HG03469 (cell line): ENCODE data around the gene LTB.
A peak's percentile ranks its signal among the peaks of the same experiment; 100 is the strongest.

Source experiments
- ATAC-seq: cut with Tn5 transposase; IDR thresholded peaks from one replicate; pipeline ENCODE4 v1.9.1; 2021; ENCODE audit warnings: mild to moderate bottlenecking, moderate library complexity, moderate number of reproducible peaks; ENCODE audit not compliant: unreplicated experiment

LTB gene, protein sequence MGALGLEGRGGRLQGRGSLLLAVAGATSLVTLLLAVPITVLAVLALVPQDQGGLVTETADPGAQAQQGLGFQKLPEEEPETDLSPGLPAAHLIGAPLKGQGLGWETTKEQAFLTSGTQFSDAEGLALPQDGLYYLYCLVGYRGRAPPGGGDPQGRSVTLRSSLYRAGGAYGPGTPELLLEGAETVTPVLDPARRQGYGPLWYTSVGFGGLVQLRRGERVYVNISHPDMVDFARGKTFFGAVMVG

GRCh38 chr6:31582230-31582643, at the start of gene LTB:
LTB (minus strand) TSS chr6:31582424; CDS start chr6:31582417, 7 bp downstream.
- ATAC-seq: no peak

DNA sequence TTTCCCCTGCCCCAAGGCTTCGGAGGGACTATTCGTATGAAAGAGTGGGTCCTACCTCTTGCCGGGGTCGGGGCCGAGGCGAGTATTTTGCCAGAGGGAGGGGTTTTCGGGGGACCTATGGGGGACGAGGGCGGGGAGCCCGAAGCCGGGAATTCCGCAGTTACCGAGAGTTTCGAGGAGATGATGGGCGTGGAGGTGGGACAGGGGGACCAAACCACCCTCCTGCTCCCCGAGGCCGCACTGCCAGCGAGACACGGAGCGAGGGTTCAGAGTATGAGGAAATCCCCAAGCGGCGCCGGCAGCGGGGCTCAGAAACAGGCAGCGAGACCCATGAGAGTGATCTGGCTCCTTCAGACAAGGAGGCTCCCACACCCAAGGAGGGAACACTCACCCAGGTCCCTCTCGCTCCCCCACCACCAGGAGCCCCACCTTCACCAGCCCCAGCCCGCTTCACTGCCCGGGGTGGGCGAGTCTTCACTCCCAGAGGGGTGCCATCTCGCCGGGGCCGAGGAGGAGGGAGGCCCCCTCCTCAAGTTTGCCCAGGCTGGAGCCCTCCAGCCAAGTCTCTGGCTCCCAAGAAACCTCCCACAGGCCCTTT, 49.6 kb upstream of the LTB start:
- ATAC-seq: no peak

- ATAC-seq: no peak
Observed at GRCh38 chr6:31631209-31631608, 49.0 kb upstream of the LTB start.

DNA sequence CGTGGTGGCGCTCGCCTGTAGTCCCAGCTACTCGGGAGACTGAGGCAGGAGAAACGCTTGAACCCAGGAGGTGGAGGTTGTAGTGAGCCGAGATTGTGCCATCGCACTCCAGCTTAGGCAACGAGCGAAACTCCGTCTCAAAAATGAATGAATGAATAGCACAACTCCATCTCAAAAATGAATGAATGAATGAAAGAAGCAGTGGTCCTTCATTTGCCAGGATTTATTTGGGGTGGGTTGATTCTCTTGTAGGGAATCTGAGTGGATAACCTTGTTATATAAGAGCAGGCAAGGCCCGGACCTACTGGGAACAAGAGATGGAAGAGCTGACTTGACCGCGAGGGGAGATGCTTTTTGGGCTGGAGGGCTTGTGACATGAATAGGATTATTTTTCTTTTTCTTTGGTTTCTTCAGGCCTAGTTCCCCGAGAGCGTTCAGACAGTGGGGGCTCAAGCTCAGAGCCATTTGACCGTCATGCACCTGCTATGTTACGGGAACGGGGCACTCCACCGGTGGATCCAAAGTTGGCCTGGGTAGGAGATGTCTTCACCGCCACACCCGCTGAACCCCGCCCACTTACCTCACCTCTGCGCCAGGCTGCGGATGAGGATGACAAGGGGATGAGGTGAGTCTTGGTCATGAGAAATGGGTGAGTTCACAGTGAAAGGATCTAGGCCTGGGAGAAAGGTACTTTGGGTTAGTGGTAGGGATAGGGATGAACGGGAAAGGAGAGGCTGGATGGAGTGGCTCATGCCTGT, 48.1 kb upstream of the LTB start:
- ATAC-seq: no peak

DNA sequence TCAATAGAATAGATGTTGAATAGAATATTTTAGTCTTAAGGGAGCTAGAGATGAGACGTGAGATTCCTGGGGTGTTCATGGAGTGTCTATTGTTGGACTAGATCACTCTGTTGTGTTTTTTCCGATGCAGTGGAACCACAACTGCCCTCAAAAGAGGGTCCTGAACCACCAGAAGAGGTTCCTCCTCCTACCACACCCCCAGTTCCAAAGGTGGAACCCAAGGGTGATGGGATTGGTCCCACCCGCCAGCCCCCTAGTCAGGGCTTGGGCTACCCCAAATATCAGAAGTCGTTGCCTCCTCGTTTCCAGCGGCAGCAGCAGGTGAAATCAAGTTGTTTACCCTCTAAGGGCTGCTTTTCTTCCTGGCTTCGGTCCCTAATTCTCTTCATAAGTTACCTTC, 46.8 kb upstream of the LTB start:
- ATAC-seq: no peak

DNA sequence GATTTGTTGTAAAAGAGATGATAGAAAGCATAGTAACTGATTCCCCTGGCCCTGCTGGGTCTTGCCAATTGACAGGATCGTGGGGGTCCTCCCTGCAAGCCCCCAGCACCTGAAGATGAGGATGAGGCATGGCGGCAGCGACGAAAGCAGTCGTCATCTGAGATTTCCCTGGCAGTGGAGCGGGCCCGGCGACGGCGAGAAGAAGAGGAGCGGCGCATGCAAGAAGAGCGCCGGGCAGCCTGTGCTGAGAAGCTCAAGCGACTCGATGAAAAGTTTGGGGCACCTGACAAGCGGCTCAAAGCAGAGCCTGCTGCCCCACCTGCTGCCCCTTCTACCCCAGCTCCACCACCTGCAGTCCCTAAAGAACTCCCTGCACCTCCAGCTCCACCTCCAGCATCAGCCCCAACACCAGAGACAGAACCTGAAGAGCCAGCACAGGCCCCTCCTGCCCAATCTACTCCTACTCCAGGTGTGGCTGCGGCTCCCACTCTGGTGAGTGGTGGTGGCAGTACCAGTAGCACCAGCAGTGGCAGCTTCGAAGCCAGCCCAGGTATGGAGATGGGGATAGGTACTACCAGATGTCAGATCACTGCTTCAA, 45.6 kb upstream of the LTB start:
- no peak for ATAC-seq

- no peak for ATAC-seq
Observed at GRCh38 chr6:31626952-31627351, 44.7 kb upstream of the LTB start.

DNA sequence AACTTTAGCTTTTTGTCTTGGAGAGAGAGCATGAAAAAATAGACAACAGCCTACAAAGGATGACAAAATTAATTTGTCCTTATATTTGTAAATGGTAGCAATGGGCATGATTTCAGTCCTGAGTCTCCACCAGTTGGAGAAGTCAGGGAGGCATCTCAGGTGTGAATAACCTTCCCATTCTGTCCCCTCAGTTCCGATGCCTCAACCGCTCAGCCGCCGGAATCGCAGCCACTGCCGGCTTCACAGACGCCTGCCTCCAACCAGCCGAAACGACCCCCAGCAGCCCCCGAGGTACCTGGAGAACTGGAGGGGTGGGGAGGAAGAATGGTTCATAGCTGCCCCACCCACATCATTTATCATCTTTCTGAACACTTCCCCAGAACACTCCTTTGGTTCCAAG, 41.8 kb upstream of the LTB start:
- ATAC-seq: no peak

DNA sequence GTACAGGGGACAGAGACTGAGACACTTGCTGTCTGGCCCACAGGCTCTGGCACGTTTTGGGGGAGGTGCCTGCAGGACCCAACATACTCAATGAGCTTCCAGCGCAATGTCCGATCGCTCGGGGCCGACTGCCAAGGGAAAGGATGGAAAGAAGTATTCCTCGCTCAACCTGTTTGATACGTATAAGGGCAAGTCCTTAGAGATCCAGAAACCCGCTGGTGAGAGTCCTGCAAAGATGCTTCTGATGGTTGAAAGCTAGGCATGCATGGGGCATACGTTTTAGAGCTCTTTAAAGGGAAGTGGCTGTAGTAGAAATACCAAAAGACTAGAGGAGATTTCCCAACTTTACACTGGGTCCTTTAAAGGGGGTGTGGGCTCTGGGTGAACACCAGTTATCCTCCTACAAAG, 40.5 kb upstream of the LTB start:
- ATAC-seq: no peak

DNA sequence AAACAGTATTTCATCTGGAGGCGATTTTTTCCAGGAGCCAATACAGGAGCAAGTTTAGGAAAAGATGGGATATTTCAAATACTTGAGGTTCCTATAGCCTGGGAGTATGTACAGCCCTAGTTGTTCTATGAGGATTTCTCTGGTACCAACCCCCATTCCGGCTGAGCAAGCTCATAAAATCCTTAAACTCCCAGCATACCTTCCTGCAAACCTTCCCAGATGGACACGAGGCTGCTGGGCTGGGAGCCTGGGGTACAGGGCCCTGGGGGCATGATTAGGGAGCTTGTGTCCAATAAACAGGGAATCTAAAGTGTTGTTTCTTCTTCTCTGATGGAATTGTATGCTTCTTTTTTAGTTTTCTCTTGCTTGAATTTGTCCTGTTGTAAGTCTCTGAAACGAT, 39.8 kb upstream of the LTB start:
- ATAC-seq: no peak

DNA sequence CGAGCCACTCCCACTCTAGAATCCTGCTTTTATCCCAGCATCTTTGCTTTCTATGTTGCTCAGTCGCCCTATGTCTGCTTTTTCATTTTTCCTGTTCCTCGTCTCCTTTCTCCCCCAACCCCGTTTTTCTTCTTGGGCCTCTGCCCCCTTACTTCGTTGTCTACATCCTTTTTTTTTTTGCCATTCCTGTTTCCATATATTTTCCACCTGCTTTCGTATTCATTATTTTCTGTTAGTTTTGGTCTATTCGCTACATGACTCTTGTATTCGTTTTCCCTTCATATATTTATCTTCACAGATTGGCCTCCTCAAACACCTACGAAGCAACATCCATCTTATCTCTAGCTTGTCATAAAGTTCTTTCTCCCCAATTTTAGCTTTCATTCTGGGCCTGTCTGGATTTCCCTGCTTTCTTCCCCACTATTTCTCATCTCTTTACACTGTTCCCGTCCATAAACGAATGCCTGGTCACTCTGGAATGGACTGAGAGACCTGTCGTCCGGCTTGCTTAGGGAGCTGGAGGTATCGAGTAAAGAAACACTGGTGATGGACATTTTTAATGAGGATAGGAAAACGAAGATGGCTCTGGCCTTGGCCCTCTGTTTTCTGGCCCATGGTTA, 39.2 kb upstream of the LTB start:
- no peak for ATAC-seq

GRCh38 chr6:31620586-31621319, 38.5 kb upstream of the LTB start, which contains the start of gene PRRC2A:
PRRC2A (plus strand) TSS chr6:31620715; CDS start chr6:31622790, 2,075 bp downstream.
- peak; percentile 11 for ATAC-seq

- ATAC-seq: peak; percentile 39
Observed at GRCh38 chr6:31619805-31620585, 37.8 kb upstream of the LTB start.

- ATAC-seq: no peak
Observed at GRCh38 chr6:31617010-31617409, 34.8 kb upstream of the LTB start.

DNA sequence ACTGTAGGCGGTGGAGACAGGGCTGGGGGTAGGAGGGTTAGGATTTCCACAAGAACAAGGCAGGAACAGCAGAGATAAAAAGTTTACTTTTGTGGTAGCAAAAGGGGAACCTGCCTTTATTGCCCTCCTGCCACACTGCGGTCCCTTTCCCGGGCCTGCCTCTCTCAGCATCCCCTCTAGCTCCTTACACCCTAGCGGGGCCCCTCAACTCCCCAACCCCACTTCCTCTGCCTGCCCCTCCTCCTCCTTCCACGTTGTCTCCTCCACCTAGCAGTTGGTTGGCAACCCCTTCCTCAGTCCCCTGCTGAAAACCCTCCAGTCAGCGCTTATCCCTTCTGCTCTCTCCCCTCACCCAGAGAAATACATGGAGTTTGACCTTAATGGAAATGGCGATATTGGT, 33.5 kb upstream of the LTB start:
- no peak for ATAC-seq

DNA sequence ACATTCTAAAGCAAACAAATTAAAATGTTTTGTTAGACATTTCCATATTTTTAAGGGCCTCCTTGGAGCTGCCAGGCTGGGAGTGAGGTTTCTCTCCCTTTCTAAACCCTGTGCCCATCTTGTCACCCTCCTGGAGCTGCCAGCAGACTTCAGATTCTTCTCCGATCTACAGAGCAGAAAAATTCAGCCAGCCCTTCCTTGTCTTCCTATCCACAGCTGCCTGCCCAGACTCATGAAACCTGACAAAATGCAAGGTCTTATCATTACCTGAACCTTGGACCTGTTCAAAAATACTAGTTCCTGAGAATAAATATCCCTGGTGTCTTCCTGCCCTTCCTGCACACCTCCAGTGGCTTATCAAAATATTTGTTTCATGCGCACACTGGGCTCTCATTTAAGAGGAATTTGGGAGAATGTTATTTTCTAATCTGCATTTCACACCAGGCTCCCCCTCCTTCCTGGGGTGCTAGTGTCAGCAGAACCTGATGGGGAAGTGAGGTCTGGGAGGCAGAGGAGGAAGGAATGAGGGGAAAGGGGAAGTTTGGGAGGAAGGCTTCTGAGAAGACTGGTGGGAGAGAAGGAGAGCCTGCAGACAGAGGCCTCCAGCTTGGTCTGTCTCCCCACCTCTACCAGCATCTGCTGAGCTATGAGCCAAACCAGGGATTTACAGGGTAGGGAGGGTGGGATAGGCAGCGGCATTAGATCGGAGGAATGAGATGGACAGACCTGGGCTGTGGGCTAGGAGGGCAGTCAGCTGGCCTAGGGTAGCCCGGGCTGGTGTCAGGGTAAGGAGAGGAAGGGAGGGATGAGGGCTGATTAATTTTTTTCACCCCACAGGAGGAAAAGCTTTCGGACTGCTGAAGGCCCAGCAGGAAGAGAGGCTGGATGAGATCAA, 32.7 kb upstream of the LTB start, which contains the start of gene AIF1:
Gene AIF1 (plus strand): TSS at position 551 of the 895 bp plus-strand sequence. CDS start 96 bp downstream, at position 647.
- no peak for ATAC-seq

DNA sequence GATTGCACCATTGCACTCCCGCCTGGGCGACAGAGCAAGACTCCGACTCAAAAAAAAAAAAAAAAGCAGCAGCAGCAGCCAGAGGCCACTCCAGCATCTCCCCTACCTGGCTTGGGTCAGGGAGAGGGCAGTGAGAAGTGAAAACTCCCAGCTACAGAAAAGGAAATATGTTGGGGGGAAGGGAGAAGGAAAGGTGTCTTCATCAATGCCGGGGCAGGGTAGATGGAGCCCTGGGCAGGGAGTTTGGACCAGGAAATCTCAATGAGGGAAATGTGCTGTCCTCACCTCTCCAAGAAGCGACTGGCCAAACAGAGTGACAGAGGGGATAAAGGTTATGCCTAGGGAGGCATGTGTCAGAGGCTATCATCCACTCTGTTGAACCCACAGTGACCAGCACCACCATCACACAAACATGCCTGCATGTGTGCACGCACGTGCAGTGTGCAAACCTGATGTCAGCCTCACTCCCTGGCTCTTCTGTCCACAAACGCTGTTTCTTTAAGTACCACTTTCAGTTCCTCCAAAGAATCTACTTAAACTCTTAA, 31.9 kb upstream of the LTB start:
- no peak for ATAC-seq

DNA sequence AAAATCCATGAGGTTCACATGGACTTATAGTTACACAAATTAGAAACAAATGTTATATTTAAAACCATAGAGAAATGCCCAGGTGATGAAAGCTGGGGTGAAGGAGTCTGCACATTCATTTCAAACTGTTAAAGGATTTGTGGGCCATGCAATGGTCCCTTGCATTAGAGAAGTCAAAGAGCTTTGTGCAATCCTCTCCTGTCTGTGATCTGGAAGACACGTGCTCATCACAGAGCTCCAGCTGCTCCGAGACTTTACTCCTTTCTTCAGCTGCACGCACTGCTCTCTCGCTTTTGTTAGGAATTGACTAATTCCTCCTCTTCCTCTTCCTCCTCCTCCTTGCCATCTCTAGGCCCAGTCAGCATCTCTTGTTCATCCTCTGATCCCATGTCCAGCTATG, 28.7 kb upstream of the LTB start:
- no peak for ATAC-seq
